ENCODE results near the gene UBXN4. TPM values are rescaled to one million over a fixed set of nuclear protein-coding genes. Genes with fewer than 3 reads are reported as not detected.

The UBXN4 gene
- total and polyA plus RNA-seq, 2 donors (not counting 1 experiment from before 2014, with no cell fraction given), result 78.8 to 108 TPM

DNA sequence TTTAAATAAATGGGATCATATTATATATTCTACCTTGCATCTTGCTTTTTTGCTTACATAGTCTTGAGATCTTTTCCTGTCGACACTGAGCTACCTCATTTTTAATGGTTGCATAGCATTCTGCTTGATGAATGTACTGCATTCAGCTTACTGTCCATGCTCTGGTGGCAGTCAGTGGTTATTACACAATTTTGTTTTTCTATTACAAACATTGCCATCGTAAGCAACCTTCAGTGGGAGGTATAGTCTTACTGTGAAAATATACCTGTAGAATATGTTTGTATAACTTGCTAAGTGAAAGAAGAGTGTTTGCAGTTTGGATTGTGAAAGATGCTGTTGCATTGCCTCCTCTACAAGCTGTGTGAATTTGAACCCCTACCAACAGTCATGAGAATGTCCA is 43.4 kb downstream of the UBXN4 start:
- Histone ChIP-seq H3K27ac (ENCODE audit: insufficient read depth, low read length) (no peak overlapping the region), H3K79me2 (ENCODE audit: control insufficient read depth, insufficient read depth, low read length) (no peaks in the 10 kb centered on the region), H3K9me3 (ENCODE audit: control insufficient read depth, insufficient read depth, low read depth, low read length) (no peaks in the 10 kb centered on the region), H2AFZ (ENCODE audit: low read length) (no peak overlapping the region), H3K36me3 (ENCODE audit: control insufficient read depth, insufficient read depth, low read length) (peaks cover 2% of the 10 kb centered on the region), H3K4me3 (replicated peaks in 1 of 4; ENCODE audit: control extremely low read depth in 1 of 4, insufficient read depth in 1 of 4, low read depth in 3 of 4, low read length in 4 of 4) (no peak overlapping the region), H3K4me1 (ENCODE audit: control insufficient read depth, extremely low read depth, insufficient read depth, low read length) (peaks cover 5% of the 10 kb centered on the region), H3K9ac (ENCODE audit: insufficient read depth, low read length) (no peak overlapping the region), H3K4me2 (ENCODE audit: extremely low read depth, insufficient read depth, low read length) (no peak overlapping the region), H3K27me3 (ENCODE audit: control insufficient read depth, insufficient read depth, low read length) (no peaks in the 10 kb centered on the region), H4K20me1 (ENCODE audit: control insufficient read depth, extremely low read depth, insufficient read depth, low read length) (no peaks in the 10 kb centered on the region)
- no peak for DNase-seq (ENCODE audit: low read depth in 2 of 2)
- TF ChIP-seq, protein P1, sequence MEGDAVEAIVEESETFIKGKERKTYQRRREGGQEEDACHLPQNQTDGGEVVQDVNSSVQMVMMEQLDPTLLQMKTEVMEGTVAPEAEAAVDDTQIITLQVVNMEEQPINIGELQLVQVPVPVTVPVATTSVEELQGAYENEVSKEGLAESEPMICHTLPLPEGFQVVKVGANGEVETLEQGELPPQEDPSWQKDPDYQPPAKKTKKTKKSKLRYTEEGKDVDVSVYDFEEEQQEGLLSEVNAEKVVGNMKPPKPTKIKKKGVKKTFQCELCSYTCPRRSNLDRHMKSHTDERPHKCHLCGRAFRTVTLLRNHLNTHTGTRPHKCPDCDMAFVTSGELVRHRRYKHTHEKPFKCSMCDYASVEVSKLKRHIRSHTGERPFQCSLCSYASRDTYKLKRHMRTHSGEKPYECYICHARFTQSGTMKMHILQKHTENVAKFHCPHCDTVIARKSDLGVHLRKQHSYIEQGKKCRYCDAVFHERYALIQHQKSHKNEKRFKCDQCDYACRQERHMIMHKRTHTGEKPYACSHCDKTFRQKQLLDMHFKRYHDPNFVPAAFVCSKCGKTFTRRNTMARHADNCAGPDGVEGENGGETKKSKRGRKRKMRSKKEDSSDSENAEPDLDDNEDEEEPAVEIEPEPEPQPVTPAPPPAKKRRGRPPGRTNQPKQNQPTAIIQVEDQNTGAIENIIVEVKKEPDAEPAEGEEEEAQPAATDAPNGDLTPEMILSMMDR (conservative IDR thresholded peaks at IDR 0.05 in 1 of 2, IDR thresholded peaks at IDR 0.05 in 1 of 2; ENCODE audit: low read depth in 1 of 2, low read length in 2 of 2), result peak in 1 of 2 donors; percentile 22
- no peak for TF ChIP-seq EZH2 (IDR thresholded peaks at IDR 0.05; ENCODE audit: low read length, missing control alignments)

DNA sequence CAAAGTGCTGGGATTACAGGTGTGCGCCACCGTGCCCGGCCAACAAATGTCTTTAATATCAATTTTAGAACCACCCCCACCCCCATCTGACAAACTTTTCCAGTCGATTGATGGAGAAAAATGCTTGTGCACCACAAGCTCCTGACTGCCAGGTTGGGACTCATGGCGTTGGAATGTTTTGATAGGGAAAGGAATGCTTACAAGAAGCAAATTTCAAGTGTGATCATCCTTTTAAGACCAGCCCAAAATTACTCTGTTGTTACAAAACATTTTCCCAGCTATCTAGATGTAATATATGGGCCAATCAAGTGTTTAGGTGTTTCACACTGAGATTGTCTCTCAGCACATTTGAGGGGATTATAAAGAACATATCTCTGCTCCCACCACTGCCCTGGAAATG is 45.2 kb downstream of the UBXN4 start:
- no peaks in the 10 kb centered on the region for H4K20me1 ChIP-seq (ENCODE audit: control insufficient read depth, extremely low read depth, insufficient read depth, low read length)
- peak overlapping the region; percentile 60 for H3K27ac ChIP-seq (ENCODE audit: insufficient read depth, low read length)
- H3K9me3 ChIP-seq (ENCODE audit: control insufficient read depth, insufficient read depth, low read depth, low read length), result no peaks in the 10 kb centered on the region
- TF ChIP-seq EZH2 (IDR thresholded peaks at IDR 0.05; ENCODE audit: low read length, missing control alignments), result no peak
- TF ChIP-seq, protein P1 (conservative IDR thresholded peaks at IDR 0.05 in 1 of 2, IDR thresholded peaks at IDR 0.05 in 1 of 2; ENCODE audit: low read depth in 1 of 2, low read length in 2 of 2), result no peak
- H3K27me3 ChIP-seq (ENCODE audit: control insufficient read depth, insufficient read depth, low read length), result no peaks in the 10 kb centered on the region
- no peak overlapping the region for H2AFZ ChIP-seq (ENCODE audit: low read length)
- H3K9ac ChIP-seq (ENCODE audit: insufficient read depth, low read length), result no peak overlapping the region
- peak; percentile 85 to 98 for DNase-seq (ENCODE audit: low read depth in 2 of 2)
- H3K36me3 ChIP-seq (ENCODE audit: control insufficient read depth, insufficient read depth, low read length), result peaks cover 2% of the 10 kb centered on the region
- H3K79me2 ChIP-seq (ENCODE audit: control insufficient read depth, insufficient read depth, low read length), result no peaks in the 10 kb centered on the region
- H3K4me1 ChIP-seq (ENCODE audit: control insufficient read depth, extremely low read depth, insufficient read depth, low read length), result peaks cover 5% of the 10 kb centered on the region
- peak overlapping the region; percentile 50 for H3K4me2 ChIP-seq (ENCODE audit: extremely low read depth, insufficient read depth, low read length)
- no peak overlapping the region for H3K4me3 ChIP-seq (replicated peaks in 1 of 4; ENCODE audit: control extremely low read depth in 1 of 4, insufficient read depth in 1 of 4, low read depth in 3 of 4, low read length in 4 of 4)

DNA sequence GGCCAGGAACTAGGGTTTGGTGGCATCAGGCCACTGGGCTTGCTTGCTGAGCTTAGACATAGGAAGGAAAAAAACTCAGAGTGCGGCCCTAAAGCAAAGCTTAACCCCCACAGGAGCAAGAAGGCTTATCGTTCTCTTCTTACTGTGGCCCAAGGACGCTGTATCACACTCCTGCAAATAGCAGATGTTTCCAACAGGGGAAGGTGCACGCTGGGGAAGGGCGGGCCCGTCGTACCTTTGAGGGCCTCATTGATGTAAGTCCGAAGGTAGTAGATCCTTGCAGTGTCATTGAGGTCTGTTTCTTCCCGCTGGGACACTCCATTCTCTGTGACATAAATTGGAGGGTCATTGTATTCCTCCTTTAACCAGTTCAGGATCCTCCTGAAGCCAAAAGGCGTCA is 48.8 kb downstream of the UBXN4 start:
- DNase-seq (ENCODE audit: low read depth in 2 of 2), result no peak
- Histone ChIP-seq H3K4me3 (replicated peaks in 1 of 4; ENCODE audit: control extremely low read depth in 1 of 4, insufficient read depth in 1 of 4, low read depth in 3 of 4, low read length in 4 of 4) (no peak overlapping the region), H3K4me1 (ENCODE audit: control insufficient read depth, extremely low read depth, insufficient read depth, low read length) (peaks cover 5% of the 10 kb centered on the region), H3K79me2 (ENCODE audit: control insufficient read depth, insufficient read depth, low read length) (no peaks in the 10 kb centered on the region), H3K4me2 (ENCODE audit: extremely low read depth, insufficient read depth, low read length) (no peak overlapping the region), H2AFZ (ENCODE audit: low read length) (no peak overlapping the region), H4K20me1 (ENCODE audit: control insufficient read depth, extremely low read depth, insufficient read depth, low read length) (no peaks in the 10 kb centered on the region), H3K27ac (ENCODE audit: insufficient read depth, low read length) (no peak overlapping the region), H3K36me3 (ENCODE audit: control insufficient read depth, insufficient read depth, low read length) (peaks cover 2% of the 10 kb centered on the region), H3K9me3 (ENCODE audit: control insufficient read depth, insufficient read depth, low read depth, low read length) (no peaks in the 10 kb centered on the region), H3K27me3 (ENCODE audit: control insufficient read depth, insufficient read depth, low read length) (no peaks in the 10 kb centered on the region), H3K9ac (ENCODE audit: insufficient read depth, low read length) (no peak overlapping the region)
- TF ChIP-seq, protein P1 (conservative IDR thresholded peaks at IDR 0.05 in 1 of 2, IDR thresholded peaks at IDR 0.05 in 1 of 2; ENCODE audit: low read depth in 1 of 2, low read length in 2 of 2), result no peak
- no peak for TF ChIP-seq EZH2 (IDR thresholded peaks at IDR 0.05; ENCODE audit: low read length, missing control alignments)
